MM.1S (cell line): ENCODE results near the gene PTPN3.

Experiments used
- DNase-seq: peaks from one replicate; pipeline ENCODE4 v3.0.0-alpha.2; 2015
- H2AFZ ChIP-seq: fragments of 300-600 bp; sonication (generic); 2 replicates; pipeline ENCODE4 v1.6.0; 2016; ENCODE audit warnings: antibody characterized with exemption, low read length
- H3F3A ChIP-seq: fragments of 300-600 bp; sonication (generic); 2 replicates; pipeline ENCODE4 v1.6.1; 2016; ENCODE audit warnings: mild to moderate bottlenecking, antibody characterized with exemption, low read length, moderate library complexity, mixed read lengths; ENCODE audit not compliant: insufficient read depth
- H3K27ac ChIP-seq: fragments of 300-600 bp; sonication (generic); 2 replicates; pipeline ENCODE4 v1.5.1; 2016; ENCODE audit warnings: mild to moderate bottlenecking, low read length
- H3K27me3 ChIP-seq: fragments of 300-600 bp; sonication (generic); replicated peaks from 2 replicates; pipeline ENCODE4 v1.6.0; 2016; ENCODE audit warnings: low read length; ENCODE audit not compliant: insufficient read depth
- H3K36me3 ChIP-seq: fragments of 300-600 bp; sonication (generic); replicated peaks from 2 replicates; pipeline ENCODE4 v1.6.1; 2016; ENCODE audit warnings: mild to moderate bottlenecking, low read length, mixed read lengths; ENCODE audit not compliant: insufficient read depth
- H3K4me1 ChIP-seq: fragments of 300-600 bp; sonication (generic); 2 replicates; pipeline ENCODE4 v1.6.1; 2016; ENCODE audit warnings: low read length, mixed read lengths
- H3K4me2 ChIP-seq: fragments of 300-600 bp; sonication (generic); 2 replicates; pipeline ENCODE4 v1.6.0; 2016; ENCODE audit warnings: low read depth, low read length
- H3K4me3 ChIP-seq: fragments of 300-600 bp; sonication (generic); 2 replicates; pipeline ENCODE4 v1.5.1; 2016; ENCODE audit warnings: low read length, mixed read lengths
- H3K79me2 ChIP-seq: fragments of 300-600 bp; sonication (generic); 2 replicates; pipeline ENCODE4 v1.6.1; 2016; ENCODE audit warnings: mixed run types, low read length, mixed read lengths
- H3K9ac ChIP-seq: fragments of 300-600 bp; sonication (generic); 2 replicates; pipeline ENCODE4 v1.6.1; 2016; ENCODE audit warnings: low read length, mixed read lengths
- H3K9me2 ChIP-seq: fragments of 300-600 bp; sonication (generic); replicated peaks from 2 replicates; pipeline ENCODE4 v1.6.1; 2016; ENCODE audit warnings: mild to moderate bottlenecking, low read length, mixed read lengths; ENCODE audit not compliant: insufficient read depth
- H3K9me3 ChIP-seq: fragments of 300-600 bp; sonication (generic); replicated peaks from 2 replicates; pipeline ENCODE4 v1.6.1; 2016; ENCODE audit warnings: mild to moderate bottlenecking, low read length, mixed read lengths; ENCODE audit not compliant: insufficient read depth
- H4K20me1 ChIP-seq: fragments of 300-600 bp; sonication (generic); 2 replicates; pipeline ENCODE4 v1.6.1; 2016; ENCODE audit warnings: mild to moderate bottlenecking, low read length, moderate library complexity, mixed read lengths; ENCODE audit not compliant: insufficient read depth
- EZH2 ChIP-seq: fragments of 300-600 bp; sonication (generic); optimal IDR thresholded peaks from 2 replicates; pipeline ENCODE3; 2017; ENCODE audit warnings: low read depth, mild to moderate bottlenecking, antibody characterized with exemption, low read length, mixed read lengths
- EZH2phosphoT487 ChIP-seq: fragments of 300-600 bp; sonication (generic); IDR thresholded peaks from 2 replicates; pipeline ENCODE4 v1.6.1; 2018; ENCODE audit warnings: antibody characterized with exemption, low read length
- TF ChIP-seq, protein P1 (sequence below): fragments of 300-600 bp; sonication (generic); IDR thresholded peaks from 2 replicates; pipeline ENCODE4 v1.5.1; 2016; ENCODE audit warnings: antibody characterized with exemption, low read length, mixed read lengths

PTPN3 gene

DNA sequence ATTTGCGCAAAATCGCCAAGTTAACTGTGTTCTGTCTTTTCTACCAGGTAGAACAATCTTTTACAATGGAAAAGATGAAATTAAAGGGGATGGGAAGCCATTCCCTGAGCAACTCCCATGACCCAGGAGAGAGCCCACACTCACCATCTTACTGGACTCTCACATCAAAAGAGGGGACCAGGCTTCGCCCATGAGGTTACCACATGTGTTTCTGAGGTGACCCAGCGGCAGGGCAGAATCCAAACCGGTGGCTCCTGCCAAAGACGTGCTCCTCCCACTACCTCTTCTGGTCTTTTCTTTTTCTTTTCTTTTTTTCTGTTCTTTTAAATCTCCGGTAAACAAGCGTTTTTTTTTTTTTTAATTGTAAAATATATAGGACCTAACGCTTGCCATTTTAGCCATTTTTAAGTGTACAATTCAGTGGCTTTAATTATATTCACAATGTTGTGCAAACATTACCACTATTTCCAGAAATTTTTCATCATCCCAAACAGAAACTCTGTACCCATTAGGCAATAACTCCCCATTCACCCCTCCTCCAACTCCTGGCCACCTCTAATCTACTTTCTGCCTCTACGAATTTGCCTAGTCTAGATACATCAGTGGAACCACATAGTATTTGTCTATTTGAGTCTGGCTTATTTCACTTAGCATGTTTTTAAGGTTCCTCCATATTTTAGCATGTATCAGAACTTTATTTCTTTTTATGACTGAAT lies 19.3 kb downstream of the PTPN3 start:
- no peak for DNase-seq
- Histone ChIP-seq H3K9me3 (no peaks in the 10 kb centered on the region), H3K36me3 (no peaks in the 10 kb centered on the region), H3K27me3 (no peaks in the 10 kb centered on the region), H3K4me3 (no peak overlapping the region), H4K20me1 (no peaks in the 10 kb centered on the region), H3K4me2 (no peak overlapping the region), H3K4me1 (peaks cover 9% of the 10 kb centered on the region), H3K9me2 (no peaks in the 10 kb centered on the region), H3F3A (no peaks in the 10 kb centered on the region), H2AFZ (no peak overlapping the region), H3K9ac (no peak overlapping the region), H3K79me2 (no peaks in the 10 kb centered on the region), H3K27ac (no peak overlapping the region)
- TF ChIP-seq, protein P1, sequence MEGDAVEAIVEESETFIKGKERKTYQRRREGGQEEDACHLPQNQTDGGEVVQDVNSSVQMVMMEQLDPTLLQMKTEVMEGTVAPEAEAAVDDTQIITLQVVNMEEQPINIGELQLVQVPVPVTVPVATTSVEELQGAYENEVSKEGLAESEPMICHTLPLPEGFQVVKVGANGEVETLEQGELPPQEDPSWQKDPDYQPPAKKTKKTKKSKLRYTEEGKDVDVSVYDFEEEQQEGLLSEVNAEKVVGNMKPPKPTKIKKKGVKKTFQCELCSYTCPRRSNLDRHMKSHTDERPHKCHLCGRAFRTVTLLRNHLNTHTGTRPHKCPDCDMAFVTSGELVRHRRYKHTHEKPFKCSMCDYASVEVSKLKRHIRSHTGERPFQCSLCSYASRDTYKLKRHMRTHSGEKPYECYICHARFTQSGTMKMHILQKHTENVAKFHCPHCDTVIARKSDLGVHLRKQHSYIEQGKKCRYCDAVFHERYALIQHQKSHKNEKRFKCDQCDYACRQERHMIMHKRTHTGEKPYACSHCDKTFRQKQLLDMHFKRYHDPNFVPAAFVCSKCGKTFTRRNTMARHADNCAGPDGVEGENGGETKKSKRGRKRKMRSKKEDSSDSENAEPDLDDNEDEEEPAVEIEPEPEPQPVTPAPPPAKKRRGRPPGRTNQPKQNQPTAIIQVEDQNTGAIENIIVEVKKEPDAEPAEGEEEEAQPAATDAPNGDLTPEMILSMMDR = no peak
- TF ChIP-seq EZH2 (no peak), EZH2phosphoT487 (no peak)

DNA sequence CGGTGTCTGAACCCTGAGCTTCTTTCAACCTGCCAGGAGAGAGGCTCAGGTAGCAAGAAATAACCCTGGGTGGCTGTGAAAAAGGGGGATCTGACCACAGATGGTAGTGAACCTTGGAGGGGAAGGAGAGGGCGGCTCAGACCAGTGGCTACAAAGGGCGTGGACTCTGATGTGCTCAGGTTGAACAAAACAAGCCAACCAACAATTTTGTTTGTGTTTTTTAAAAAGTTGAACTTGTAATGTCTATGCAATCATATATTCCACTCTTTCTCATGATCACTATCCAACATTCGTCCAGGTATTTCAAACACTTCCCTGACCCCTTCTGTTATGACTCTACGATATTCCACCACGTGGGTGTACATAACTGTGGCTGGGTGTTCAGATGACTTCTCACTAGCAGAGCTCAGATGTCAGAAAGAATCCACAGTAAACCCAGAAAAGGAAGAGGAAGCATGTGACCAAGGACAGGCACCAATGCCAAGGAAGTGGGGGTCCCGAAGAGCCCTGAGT lies 20.0 kb downstream of the PTPN3 start:
- H3K79me2 ChIP-seq = no peaks in the 10 kb centered on the region
- H3K27ac ChIP-seq = no peak overlapping the region
- no peaks in the 10 kb centered on the region for H4K20me1 ChIP-seq
- TF ChIP-seq, protein P1 = no peak
- TF ChIP-seq EZH2 (no peak), EZH2phosphoT487 (no peak)
- DNase-seq = no peak
- peaks cover 14% of the 10 kb centered on the region for H3K4me1 ChIP-seq
- H3F3A ChIP-seq = no peaks in the 10 kb centered on the region
- H2AFZ ChIP-seq = no peak overlapping the region
- H3K36me3 ChIP-seq = no peaks in the 10 kb centered on the region
- no peak overlapping the region for H3K4me3 ChIP-seq
- no peaks in the 10 kb centered on the region for H3K9me3 ChIP-seq
- H3K4me2 ChIP-seq = no peak overlapping the region
- H3K9me2 ChIP-seq = no peaks in the 10 kb centered on the region
- no peaks in the 10 kb centered on the region for H3K27me3 ChIP-seq
- no peak overlapping the region for H3K9ac ChIP-seq

DNA sequence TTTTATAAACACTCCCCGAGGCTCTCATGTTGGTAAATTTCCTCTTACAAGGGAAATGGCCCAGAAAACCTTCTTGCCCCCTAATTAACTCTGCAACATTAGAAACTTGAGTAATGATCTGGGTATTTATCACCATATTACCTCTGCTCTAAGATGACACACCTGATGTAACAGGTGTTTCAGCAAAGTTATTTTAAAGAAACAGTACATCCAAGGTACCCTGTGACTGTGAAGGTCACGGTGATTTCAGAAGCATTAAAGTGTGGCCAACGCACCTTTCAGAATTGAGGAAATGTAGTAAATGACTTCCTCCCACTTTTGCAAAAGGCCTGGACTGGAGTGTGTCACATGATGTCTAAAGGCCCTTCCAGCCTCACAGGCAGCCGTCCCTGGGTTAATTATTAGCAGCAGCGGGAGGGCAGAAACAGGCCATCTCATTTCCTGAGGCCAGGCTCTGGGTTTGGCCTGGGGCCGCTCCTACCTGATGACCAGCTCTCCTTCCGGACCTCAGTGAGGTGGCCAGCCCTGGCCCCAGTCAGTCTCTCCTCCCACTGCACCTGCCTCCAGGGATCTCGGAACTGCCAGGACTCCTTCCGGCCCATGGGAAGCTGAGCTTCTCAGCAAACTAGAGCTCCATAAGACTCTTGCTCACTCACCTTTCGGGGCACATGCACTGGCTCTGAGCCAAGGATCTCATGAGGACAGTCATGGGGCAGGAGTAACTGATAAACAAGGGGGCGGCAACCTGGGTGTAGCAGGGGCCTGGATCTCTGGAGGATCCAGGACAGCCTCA lies 20.7 kb downstream of the PTPN3 start:
- no peaks in the 10 kb centered on the region for H3F3A ChIP-seq
- H3K4me1 ChIP-seq = peaks cover 13% of the 10 kb centered on the region
- H3K4me3 ChIP-seq = no peak overlapping the region
- no peak overlapping the region for H2AFZ ChIP-seq
- H3K27ac ChIP-seq = no peak overlapping the region
- no peaks in the 10 kb centered on the region for H3K9me3 ChIP-seq
- DNase-seq = no peak
- H3K9me2 ChIP-seq = no peaks in the 10 kb centered on the region
- TF ChIP-seq, protein P1 = no peak
- TF ChIP-seq EZH2phosphoT487 (no peak), EZH2 (no peak)
- no peaks in the 10 kb centered on the region for H3K36me3 ChIP-seq
- no peak overlapping the region for H3K9ac ChIP-seq
- no peaks in the 10 kb centered on the region for H4K20me1 ChIP-seq
- H3K79me2 ChIP-seq = no peaks in the 10 kb centered on the region
- H3K4me2 ChIP-seq = no peak overlapping the region
- no peaks in the 10 kb centered on the region for H3K27me3 ChIP-seq
